Mammary epithelial cell (primary cell): ENCODE results near the gene PGLYRP1.

ENCODE experiments used
- CTCF ChIP-seq, 2 donors: IDR thresholded peaks in 1 of 2; conservative IDR thresholded peaks in 1 of 2; 2 replicates each; pipeline ENCODE4 v1.5.1; 2011 to 2012; ENCODE audit warnings: inconsistent platforms in 2 of 2, low read length in 2 of 2, mild to moderate bottlenecking in 2 of 2, control low read depth in 1 of 2, low read depth in 1 of 2; ENCODE audit not compliant: insufficient read depth in 1 of 2; ENCODE audit errors: extremely low read depth in 1 of 2
- EZH2 ChIP-seq: IDR thresholded peaks from 2 replicates; pipeline ENCODE4 v1.6.1; 2012; ENCODE audit warnings: low read length, inconsistent platforms, borderline replicate concordance

GRCh38 chr19:45972947-45973540 is 49.8 kb downstream of the PGLYRP1 start:
- TF ChIP-seq CTCF (conservative IDR thresholded peaks at IDR 0.05 in 1 of 2, IDR thresholded peaks at IDR 0.05 in 1 of 2; ENCODE audit: extremely low read depth in 1 of 2, insufficient read depth in 1 of 2, low read depth in 1 of 2, low read length in 2 of 2) (no peak), EZH2 (no peak)
